ENCODE results near the gene PNPLA5.

The PNPLA5 gene

GRCh38 chr22:43838571-43839307 lies 53.1 kb downstream of the PNPLA5 start:
- no peak for DNase-seq (ENCODE audit: low read depth)

- no peak for DNase-seq (ENCODE audit: low read depth)
Measured at GRCh38 chr22:43838161-43838560, 53.7 kb downstream of the PNPLA5 start.

GRCh38 chr22:43837666-43838065 lies 54.1 kb downstream of the PNPLA5 start:
- DNase-seq (ENCODE audit: low read depth): no peak

GRCh38 chr22:43835736-43836135 lies 56.1 kb downstream of the PNPLA5 start:
- no peak for DNase-seq (ENCODE audit: low read depth)

- DNase-seq (ENCODE audit: low read depth): no peak
Measured at GRCh38 chr22:43835166-43835565, 56.6 kb downstream of the PNPLA5 start.

- DNase-seq (ENCODE audit: low read depth): no peak
Measured at GRCh38 chr22:43833286-43834240, 58.2 kb downstream of the PNPLA5 start.

GRCh38 chr22:43832393-43833265 lies 59.2 kb downstream of the PNPLA5 start:
- DNase-seq (ENCODE audit: low read depth): no peak

- DNase-seq (ENCODE audit: low read depth): no peak
Measured at GRCh38 chr22:43831561-43832392, 60.0 kb downstream of the PNPLA5 start.

- no peak for DNase-seq (ENCODE audit: low read depth)
Measured at GRCh38 chr22:43830931-43831560, 60.8 kb downstream of the PNPLA5 start.

GRCh38 chr22:43829904-43830851 lies 61.6 kb downstream of the PNPLA5 start:
- no peak for DNase-seq (ENCODE audit: low read depth)

All from non-pigmented ciliary epithelial cell (primary cell).